ENCODE measurements around the gene CCDC60. TPM values are rescaled to one million over a fixed set of nuclear protein-coding genes. Genes with fewer than 3 reads are reported as not detected.

The CCDC60 gene
- polyA plus RNA-seq, 3 donors, result not detected

- intact Hi-C loops (cut with micrococcal nuclease), result no loop called here
- Histone ChIP-seq H3K9me3 (replicated peaks in 1 of 2; ENCODE audit: control insufficient read depth in 1 of 2, insufficient read depth in 1 of 2, low read length in 2 of 2) (no peaks in the 10 kb centered on the region), H3K27me3 (ENCODE audit: control insufficient read depth in 2 of 2, insufficient read depth in 2 of 2, low read length in 2 of 2) (no peaks in the 10 kb centered on the region), H3K4me2 (replicated peaks; ENCODE audit: extremely low read depth, low read length, poor library complexity, severe bottlenecking) (no peak overlapping the region), H3K4me3 (replicated peaks in 1 of 3; ENCODE audit: low read depth in 2 of 3, low read length in 3 of 3) (no peak overlapping the region), H3K79me2 (ENCODE audit: insufficient read depth, low read length) (no peaks in the 10 kb centered on the region), H4K20me1 (ENCODE audit: insufficient read depth, low read length) (no peaks in the 10 kb centered on the region), H2AFZ (ENCODE audit: insufficient read depth, low read depth, low read length, poor library complexity, severe bottlenecking) (no peak overlapping the region), H3K36me3 (replicated peaks in 1 of 2; ENCODE audit: control insufficient read depth in 1 of 2, insufficient read depth in 2 of 2, low read length in 2 of 2) (no peaks in the 10 kb centered on the region), H3K4me1 (ENCODE audit: control insufficient read depth in 1 of 2, insufficient read depth in 2 of 2, low read length in 2 of 2) (no peaks in the 10 kb centered on the region), H3K9ac (ENCODE audit: insufficient read depth, low read length, poor library complexity, severe bottlenecking) (no peak overlapping the region), H3K27ac (ENCODE audit: low read depth in 1 of 2, low read length in 2 of 2) (no peak overlapping the region)
- Mint-ChIP-seq H3K36me3 (no peaks in the 10 kb centered on the region), H3K4me3 (no peak overlapping the region), H3K4me1 (no peaks in the 10 kb centered on the region), H3K27ac (no peak overlapping the region), H3K9me3 (peaks cover 0 to 2% (median 0%) of the 10 kb centered on the region in 7 donors), H3K27me3 (ENCODE audit: low read depth in 3 of 3) (peaks cover 2 to 5% (median 3%) of the 10 kb centered on the region in 3 donors)
- 91% methylated on average over 2 of the region's 7 CpGs for WGBS (ENCODE audit: insufficient coverage)
- no peak for DNase-seq
- no peak for TF ChIP-seq CTCF (IDR thresholded peaks at IDR 0.05)
Measured at GRCh38 chr12:119450771-119451170, 116.2 kb downstream of the CCDC60 start.

- Histone ChIP-seq H3K27me3 (ENCODE audit: control insufficient read depth in 2 of 2, insufficient read depth in 2 of 2, low read length in 2 of 2) (no peaks in the 10 kb centered on the region), H3K79me2 (ENCODE audit: insufficient read depth, low read length) (no peaks in the 10 kb centered on the region), H3K4me3 (replicated peaks in 1 of 3; ENCODE audit: low read depth in 2 of 3, low read length in 3 of 3) (no peak overlapping the region), H3K36me3 (replicated peaks in 1 of 2; ENCODE audit: control insufficient read depth in 1 of 2, insufficient read depth in 2 of 2, low read length in 2 of 2) (no peaks in the 10 kb centered on the region), H3K9me3 (replicated peaks in 1 of 2; ENCODE audit: control insufficient read depth in 1 of 2, insufficient read depth in 1 of 2, low read length in 2 of 2) (peaks cover 0 to 9% of the 10 kb centered on the region in 2 donors), H3K27ac (ENCODE audit: low read depth in 1 of 2, low read length in 2 of 2) (no peak overlapping the region), H4K20me1 (ENCODE audit: insufficient read depth, low read length) (no peaks in the 10 kb centered on the region), H3K4me2 (replicated peaks; ENCODE audit: extremely low read depth, low read length, poor library complexity, severe bottlenecking) (no peak overlapping the region), H3K4me1 (ENCODE audit: control insufficient read depth in 1 of 2, insufficient read depth in 2 of 2, low read length in 2 of 2) (no peaks in the 10 kb centered on the region), H3K9ac (ENCODE audit: insufficient read depth, low read length, poor library complexity, severe bottlenecking) (no peak overlapping the region), H2AFZ (ENCODE audit: insufficient read depth, low read depth, low read length, poor library complexity, severe bottlenecking) (no peak overlapping the region)
- Mint-ChIP-seq H3K4me1 (no peaks in the 10 kb centered on the region), H3K4me3 (no peak overlapping the region), H3K36me3 (no peaks in the 10 kb centered on the region), H3K9me3 (peaks cover 0 to 3% (median 2%) of the 10 kb centered on the region in 7 donors), H3K27ac (no peak overlapping the region), H3K27me3 (ENCODE audit: low read depth in 3 of 3) (peaks cover 0 to 2% (median 2%) of the 10 kb centered on the region in 3 donors)
- intact Hi-C loops (cut with micrococcal nuclease), result no loop called here
- WGBS (ENCODE audit: insufficient coverage), result 60% methylated on average over 1 of the region's 3 CpGs
- no peak for TF ChIP-seq CTCF (IDR thresholded peaks at IDR 0.05)
- no peak for DNase-seq
Measured at GRCh38 chr12:119456824-119457223, 122.3 kb downstream of the CCDC60 start.

All from CD14-positive monocyte (primary cell).